T follicular helper cell (primary cell): Measurements from ENCODE around the gene HOXA5.

ENCODE experiments used
- DNase-seq: peaks from one replicate; pipeline ENCODE4 v3.0.0-alpha.2; 2020; ENCODE audit warnings: low read depth

HOXA5 gene

GRCh38 chr7:27182861-27183681 lies 39.6 kb upstream of the HOXA5 start:
- no peak for DNase-seq

- DNase-seq: no peak
Measured at GRCh38 chr7:27182285-27182841, 38.9 kb upstream of the HOXA5 start.

GRCh38 chr7:27181795-27182275 lies 38.4 kb upstream of the HOXA5 start:
- no peak for DNase-seq

- DNase-seq: no peak
Measured at GRCh38 chr7:27180431-27181420, 37.2 kb upstream of the HOXA5 start.

GRCh38 chr7:27179503-27180430 lies 36.3 kb upstream of the HOXA5 start:
- no peak for DNase-seq

GRCh38 chr7:27179030-27179429 lies 35.5 kb upstream of the HOXA5 start:
- no peak for DNase-seq

- no peak for DNase-seq
Measured at GRCh38 chr7:27178366-27178765, 34.9 kb upstream of the HOXA5 start.

- no peak for DNase-seq
Measured at GRCh38 chr7:27177795-27178320, 34.4 kb upstream of the HOXA5 start.

GRCh38 chr7:27176962-27177794 lies 33.7 kb upstream of the HOXA5 start:
- no peak for DNase-seq

- no peak for DNase-seq
Measured at GRCh38 chr7:27176524-27176845, 33.0 kb upstream of the HOXA5 start.

- DNase-seq: no peak
Measured at GRCh38 chr7:27175626-27176523, 32.4 kb upstream of the HOXA5 start.

- no peak for DNase-seq
Measured at GRCh38 chr7:27174874-27175625, 31.6 kb upstream of the HOXA5 start.

GRCh38 chr7:27173956-27174873 lies 30.7 kb upstream of the HOXA5 start, which contains the start of gene HOXA10:
Gene HOXA10, minus strand, starts transcription at chr7:27174320. Its CDS starts 14 bp downstream, at chr7:27174306.
- no peak for DNase-seq

GRCh38 chr7:27173511-27173955 lies 30.1 kb upstream of the HOXA5 start:
- DNase-seq: no peak

- DNase-seq: no peak
Measured at GRCh38 chr7:27172823-27173510, 29.5 kb upstream of the HOXA5 start.

- DNase-seq: no peak
Measured at GRCh38 chr7:27172315-27172774, 28.9 kb upstream of the HOXA5 start.
